Endothelial cell of umbilical vein (primary cell): ENCODE measurements around the gene PID1. TPM values are rescaled to one million over a fixed set of nuclear protein-coding genes. Genes with fewer than 3 reads are reported as not detected.

Experiments
- BruUV-seq: library from RNA; stranded (reverse); fragments of 400-500 nt; replicated peaks from 2 replicates; lab custom pipeline; 2021; lab: Mats Ljungman, UMichigan
- CTCF ChIA-PET: fragments of 300-600, 350-600 bp; sonication (Branson Sonifier 250); formaldehyde crosslinking; loops from one replicate; lab custom pipeline; 2021; ENCODE audit warnings: antibody characterized with exemption, inconsistent platforms; lab: Charles Lee
- POLR2A ChIA-PET: fragments of 300-600, 350-600 bp; sonication (Branson Sonifier 250); formaldehyde crosslinking; loops from one replicate; lab custom pipeline; 2021; ENCODE audit warnings: antibody characterized with exemption, inconsistent platforms; lab: Charles Lee
- DNase-seq: peaks from one replicate; pipeline ENCODE4 v3.0.0-alpha.2; 2011; ENCODE audit warnings: low read depth, low spot score
- FAIRE-seq: peaks from 2 replicates; lab custom pipeline; 2011; peaks lifted over from hg19 to GRCh38; lab: Jason Lieb, UNC
- H2AFZ ChIP-seq: 2 replicates; pipeline ENCODE4 v1.6.0; 2012; ENCODE audit warnings: low read depth, low read length, control low read depth, inconsistent platforms
- H3K27ac ChIP-seq: 2 replicates; pipeline ENCODE4 v1.5.1; 2011; ENCODE audit warnings: low read depth, mild to moderate bottlenecking, control low read depth, low read length, moderate library complexity; ENCODE audit not compliant: insufficient read depth
- H3K27me3 ChIP-seq, 2 experiments: 2 replicates each; pipeline versions ENCODE4 v1.6.0 to v1.6.1; 2011; ENCODE audit warnings: low read length in 2 of 2, mixed read lengths in 1 of 2; ENCODE audit not compliant: control insufficient read depth in 2 of 2, insufficient read depth in 2 of 2
- H3K36me3 ChIP-seq, 2 experiments: 2 replicates in 1 of 2; 3 replicates in 1 of 2; pipeline ENCODE4 v1.5.1; 2011; ENCODE audit warnings: low read length in 2 of 2, mild to moderate bottlenecking in 1 of 2, moderate library complexity in 1 of 2; ENCODE audit not compliant: control insufficient read depth in 2 of 2, insufficient read depth in 2 of 2; ENCODE audit errors: extremely low read depth in 1 of 2
- H3K4me1 ChIP-seq: 3 replicates; pipeline ENCODE4 v1.5.1; 2011; ENCODE audit warnings: mild to moderate bottlenecking, low read length; ENCODE audit not compliant: control insufficient read depth, insufficient read depth; ENCODE audit errors: extremely low read depth
- H3K4me2 ChIP-seq: 2 replicates; pipeline ENCODE4 v1.6.1; 2011; ENCODE audit warnings: low read length, control low read depth, mixed read lengths; ENCODE audit not compliant: insufficient read depth
- H3K4me3 ChIP-seq, 3 experiments: fragments of 200-600 bp in 1 of 3; sonication (generic), shearing (Covaris generic) in 1 of 3; replicated peaks in 1 of 3; 2 replicates each; pipeline ENCODE4 v1.5.1; 2011 to 2016; ENCODE audit warnings: control low read depth in 3 of 3, low read length in 3 of 3, mild to moderate bottlenecking in 2 of 3, inconsistent platforms in 1 of 3, low read depth in 1 of 3, moderate library complexity in 1 of 3; ENCODE audit not compliant: insufficient read depth in 1 of 3
- H3K79me2 ChIP-seq: 2 replicates; pipeline ENCODE4 v1.6.0; 2012; ENCODE audit warnings: low read length, inconsistent platforms; ENCODE audit not compliant: control insufficient read depth, insufficient read depth
- H3K9ac ChIP-seq: replicated peaks from 2 replicates; pipeline ENCODE3; 2011; ENCODE audit warnings: low read length, control low read depth; ENCODE audit not compliant: insufficient read depth; ENCODE audit errors: extremely low read depth
- H3K9me1 ChIP-seq: replicated peaks from 3 replicates; pipeline ENCODE4 v1.6.0; 2011; ENCODE audit warnings: mild to moderate bottlenecking, low read length; ENCODE audit not compliant: control insufficient read depth, insufficient read depth; ENCODE audit errors: extremely low read depth
- H3K9me3 ChIP-seq: replicated peaks from 2 replicates; pipeline ENCODE4 v1.5.1; 2012; ENCODE audit warnings: low read length, inconsistent platforms; ENCODE audit not compliant: control insufficient read depth, insufficient read depth
- H4K20me1 ChIP-seq: replicated peaks from 2 replicates; pipeline ENCODE3; 2011; ENCODE audit warnings: mild to moderate bottlenecking, low read length; ENCODE audit not compliant: control insufficient read depth, insufficient read depth; ENCODE audit errors: extremely low read depth
- EZH2 ChIP-seq: IDR thresholded peaks from 2 replicates; pipeline ENCODE4 v1.6.1; 2012; ENCODE audit warnings: borderline replicate concordance, low read depth, mild to moderate bottlenecking, moderate library complexity, low read length, inconsistent platforms; ENCODE audit not compliant: severe bottlenecking
- FOS ChIP-seq: IDR thresholded peaks from 2 replicates; pipeline ENCODE4 v1.6.1; 2011; ENCODE audit warnings: mild to moderate bottlenecking, low read length, moderate library complexity, borderline replicate concordance; ENCODE audit not compliant: insufficient read depth
- GATA2 ChIP-seq: IDR thresholded peaks from 2 replicates; pipeline ENCODE4 v1.7.0; 2011; ENCODE audit warnings: low read depth, mild to moderate bottlenecking, moderate library complexity, mixed read lengths, low read length; ENCODE audit not compliant: insufficient read length, insufficient read depth
- JUN ChIP-seq: IDR thresholded peaks from 2 replicates; pipeline ENCODE4 v1.6.1; 2011; ENCODE audit warnings: borderline replicate concordance, low read depth; ENCODE audit not compliant: insufficient read length, insufficient read depth
- MYC ChIP-seq: IDR thresholded peaks from one replicate; pipeline ENCODE4 v1.6.1; 2011; ENCODE audit warnings: mild to moderate bottlenecking, low read depth, low read length
- POLR2A ChIP-seq: IDR thresholded peaks from 2 replicates; pipeline ENCODE4 v1.6.1; 2012; ENCODE audit warnings: low read depth, mild to moderate bottlenecking, control low read depth, low read length
- POLR2AphosphoS5 ChIP-seq: IDR thresholded peaks from 2 replicates; pipeline ENCODE4 v1.6.1; 2012; ENCODE audit warnings: low read depth, mild to moderate bottlenecking, control low read depth, low read length, moderate library complexity; ENCODE audit not compliant: insufficient read depth
- dilution Hi-C: fragments of 300-500 bp; cut with MboI; formaldehyde crosslinking; loops from one replicate; pipeline ENCODE4 v1.15.0; 2019; ENCODE audit warnings: low sequenced_read_pairs; ENCODE audit not compliant: extremely low pct_ligation_motif_present
- intact Hi-C: fragments of 100-400 bp; cut with micrococcal nuclease; formaldehyde crosslinking; loops from one replicate; pipeline ENCODE4 v1.10.0; 2022
- polyA plus RNA-seq, 4 experiments: library from polyadenylated mRNA; depleted of rRNA in 3 of 4; stranded (reverse) in 3 of 4; unstranded in 1 of 4; fragments of >200 nt; gene quantifications; 2 replicates each; pipeline versions ENCODE4 v1.2.1 to v1.2.3, GENCODE V29; 2011 to 2012; ENCODE audit warnings: missing spikeins in 1 of 4
- total RNA-seq: library from RNA; stranded (reverse); gene quantifications from 2 replicates; pipeline ENCODE4 v1.2.3, GENCODE V29; 2021
- TF ChIP-seq, protein P1 (sequence below): IDR thresholded peaks from 2 replicates; pipeline ENCODE4 v1.6.1; 2011; ENCODE audit not compliant: insufficient read depth, insufficient read length
- TF ChIP-seq, protein P2 (sequence below), 2 donors: IDR thresholded peaks; 1 replicate in 1 of 2; 2 replicates in 1 of 2; pipeline ENCODE4 v1.5.1; 2011; ENCODE audit warnings: low read length in 2 of 2, mild to moderate bottlenecking in 2 of 2, moderate library complexity in 2 of 2, control low read depth in 1 of 2, inconsistent platforms in 1 of 2, low read depth in 1 of 2; ENCODE audit not compliant: insufficient read depth in 1 of 2; ENCODE audit errors: extremely low read depth in 1 of 2

Gene PID1
- total and polyA plus RNA-seq, 2 donors (not counting 3 experiments of a cell fraction or from before 2014, with no cell fraction given), result not detected

DNA sequence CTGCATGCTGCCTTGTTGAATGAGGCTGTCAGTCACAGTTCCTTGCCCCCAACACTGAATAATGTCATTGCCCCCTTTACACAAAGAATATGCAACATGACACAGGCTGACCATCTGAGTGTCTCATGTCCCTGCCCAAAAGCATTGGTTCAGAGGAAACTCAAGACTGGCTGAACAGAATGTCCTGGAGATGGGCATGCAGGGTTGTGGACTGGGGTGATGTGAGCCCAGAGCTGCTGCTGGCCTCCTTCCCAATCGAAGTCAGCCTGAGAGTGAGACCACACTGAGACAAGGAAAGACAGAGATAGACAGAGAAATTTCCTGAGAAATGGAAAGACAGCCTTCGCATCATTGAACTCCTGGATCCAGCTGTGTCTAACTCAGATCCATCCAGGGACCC lies 110.1 kb downstream of the PID1 start:
- no peak overlapping the region for H3K4me2 ChIP-seq
- peaks cover 3% of the 10 kb centered on the region for H3K9me3 ChIP-seq
- TF ChIP-seq GATA2 (no peak), FOS (no peak), POLR2A (no peak), POLR2AphosphoS5 (no peak), JUN (no peak), MYC (no peak), EZH2 (no peak)
- TF ChIP-seq, protein P1, sequence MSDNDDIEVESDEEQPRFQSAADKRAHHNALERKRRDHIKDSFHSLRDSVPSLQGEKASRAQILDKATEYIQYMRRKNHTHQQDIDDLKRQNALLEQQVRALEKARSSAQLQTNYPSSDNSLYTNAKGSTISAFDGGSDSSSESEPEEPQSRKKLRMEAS, result no peak
- TF ChIP-seq, protein P2, sequence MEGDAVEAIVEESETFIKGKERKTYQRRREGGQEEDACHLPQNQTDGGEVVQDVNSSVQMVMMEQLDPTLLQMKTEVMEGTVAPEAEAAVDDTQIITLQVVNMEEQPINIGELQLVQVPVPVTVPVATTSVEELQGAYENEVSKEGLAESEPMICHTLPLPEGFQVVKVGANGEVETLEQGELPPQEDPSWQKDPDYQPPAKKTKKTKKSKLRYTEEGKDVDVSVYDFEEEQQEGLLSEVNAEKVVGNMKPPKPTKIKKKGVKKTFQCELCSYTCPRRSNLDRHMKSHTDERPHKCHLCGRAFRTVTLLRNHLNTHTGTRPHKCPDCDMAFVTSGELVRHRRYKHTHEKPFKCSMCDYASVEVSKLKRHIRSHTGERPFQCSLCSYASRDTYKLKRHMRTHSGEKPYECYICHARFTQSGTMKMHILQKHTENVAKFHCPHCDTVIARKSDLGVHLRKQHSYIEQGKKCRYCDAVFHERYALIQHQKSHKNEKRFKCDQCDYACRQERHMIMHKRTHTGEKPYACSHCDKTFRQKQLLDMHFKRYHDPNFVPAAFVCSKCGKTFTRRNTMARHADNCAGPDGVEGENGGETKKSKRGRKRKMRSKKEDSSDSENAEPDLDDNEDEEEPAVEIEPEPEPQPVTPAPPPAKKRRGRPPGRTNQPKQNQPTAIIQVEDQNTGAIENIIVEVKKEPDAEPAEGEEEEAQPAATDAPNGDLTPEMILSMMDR (IDR thresholded peaks at IDR 0.05; ENCODE audit: extremely low read depth in 1 of 2, insufficient read depth in 1 of 2, low read depth in 1 of 2, low read length in 2 of 2), result no peak
- no peaks in the 10 kb centered on the region for H3K79me2 ChIP-seq
- H3K4me1 ChIP-seq, result no peaks in the 10 kb centered on the region
- FAIRE-seq (no peak), DNase-seq (no peak)
- no peak overlapping the region for H3K9ac ChIP-seq
- no peaks in the 10 kb centered on the region for H4K20me1 ChIP-seq
- no peak overlapping the region for H3K27ac ChIP-seq
- no peak overlapping the region for H2AFZ ChIP-seq
- no peaks in the 10 kb centered on the region for H3K36me3 ChIP-seq
- ChIA-PET CTCF (no interaction called here), POLR2A (no interaction called here)
- no TSS peak for BruUV-seq
- no peaks in the 10 kb centered on the region for H3K27me3 ChIP-seq
- no peaks in the 10 kb centered on the region for H3K9me1 ChIP-seq
- dilution Hi-C loops, result no loop called here
- intact Hi-C loops, result no loop called here
- H3K4me3 ChIP-seq, result no peak overlapping the region
